ENCODE data around the gene ALG9. TPM values are rescaled to one million over a fixed set of nuclear protein-coding genes. Genes with fewer than 3 reads are reported as not detected.
A peak's percentile ranks its signal among the peaks of the same experiment; 100 is the strongest.

The ALG9 gene
- polyA plus RNA-seq, 3 donors, result 7.4 to 7.9 (median 7.8) TPM

GRCh38 chr11:111843661-111844060 lies 27.7 kb downstream of the ALG9 start:
- H3K4me3 ChIP-seq (replicated peaks in 1 of 3; ENCODE audit: low read depth in 2 of 3, low read length in 3 of 3), result peak overlapping the region in 1 of 3 experiments; percentile 49
- H3K27ac Mint-ChIP-seq, result peak overlapping the region; percentile 89 to 97 (median 96)
- peaks cover 52% of the 10 kb centered on the region for H3K4me1 Mint-ChIP-seq
- H3K27me3 ChIP-seq (ENCODE audit: control insufficient read depth in 2 of 2, insufficient read depth in 2 of 2, low read length in 2 of 2), result no peaks in the 10 kb centered on the region
- H3K9me3 Mint-ChIP-seq, result no peaks in the 10 kb centered on the region
- peaks cover 45 to 55% of the 10 kb centered on the region in 2 donors for H3K4me1 ChIP-seq (ENCODE audit: control insufficient read depth in 1 of 2, insufficient read depth in 2 of 2, low read length in 2 of 2)
- DNase-seq, result peak; percentile 37 to 67 (median 66)
- peak overlapping the region; percentile 59 to 66 for H3K4me3 Mint-ChIP-seq
- TF ChIP-seq, protein P1, sequence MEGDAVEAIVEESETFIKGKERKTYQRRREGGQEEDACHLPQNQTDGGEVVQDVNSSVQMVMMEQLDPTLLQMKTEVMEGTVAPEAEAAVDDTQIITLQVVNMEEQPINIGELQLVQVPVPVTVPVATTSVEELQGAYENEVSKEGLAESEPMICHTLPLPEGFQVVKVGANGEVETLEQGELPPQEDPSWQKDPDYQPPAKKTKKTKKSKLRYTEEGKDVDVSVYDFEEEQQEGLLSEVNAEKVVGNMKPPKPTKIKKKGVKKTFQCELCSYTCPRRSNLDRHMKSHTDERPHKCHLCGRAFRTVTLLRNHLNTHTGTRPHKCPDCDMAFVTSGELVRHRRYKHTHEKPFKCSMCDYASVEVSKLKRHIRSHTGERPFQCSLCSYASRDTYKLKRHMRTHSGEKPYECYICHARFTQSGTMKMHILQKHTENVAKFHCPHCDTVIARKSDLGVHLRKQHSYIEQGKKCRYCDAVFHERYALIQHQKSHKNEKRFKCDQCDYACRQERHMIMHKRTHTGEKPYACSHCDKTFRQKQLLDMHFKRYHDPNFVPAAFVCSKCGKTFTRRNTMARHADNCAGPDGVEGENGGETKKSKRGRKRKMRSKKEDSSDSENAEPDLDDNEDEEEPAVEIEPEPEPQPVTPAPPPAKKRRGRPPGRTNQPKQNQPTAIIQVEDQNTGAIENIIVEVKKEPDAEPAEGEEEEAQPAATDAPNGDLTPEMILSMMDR (IDR thresholded peaks at IDR 0.05), result no peak
- no CpG with 5 or more reads among the region's 5 CpGs for WGBS (ENCODE audit: insufficient coverage)
- H4K20me1 ChIP-seq (ENCODE audit: insufficient read depth, low read length), result no peaks in the 10 kb centered on the region
- no peaks in the 10 kb centered on the region for H3K79me2 ChIP-seq (ENCODE audit: insufficient read depth, low read length)
- H3K4me2 ChIP-seq (replicated peaks; ENCODE audit: extremely low read depth, low read length, poor library complexity, severe bottlenecking), result peak overlapping the region; percentile 45
- intact Hi-C loops (cut with micrococcal nuclease), result loop anchor here (5.0 to 10.0 kb wide), 5 partner anchors 69 to 279 kb away; partner anchors contain the start of genes PPP2R1B (in 1 of the 2) and SIK2 (in 1 of the 2)
- peak overlapping the region; percentile 77 to 83 for H3K27ac ChIP-seq (ENCODE audit: low read depth in 1 of 2, low read length in 2 of 2)
- H3K9me3 ChIP-seq (replicated peaks in 1 of 2; ENCODE audit: control insufficient read depth in 1 of 2, insufficient read depth in 1 of 2, low read length in 2 of 2), result no peaks in the 10 kb centered on the region
- H3K27me3 Mint-ChIP-seq (ENCODE audit: low read depth in 3 of 3), result peaks cover 0 to 2% (median 0%) of the 10 kb centered on the region in 3 donors
- peaks cover 0 to 2% of the 10 kb centered on the region in 2 donors for H3K36me3 ChIP-seq (replicated peaks in 1 of 2; ENCODE audit: control insufficient read depth in 1 of 2, insufficient read depth in 2 of 2, low read length in 2 of 2)
- no peak overlapping the region for H3K9ac ChIP-seq (ENCODE audit: insufficient read depth, low read length, poor library complexity, severe bottlenecking)
- peak overlapping the region; percentile 38 for H2AFZ ChIP-seq (ENCODE audit: insufficient read depth, low read depth, low read length, poor library complexity, severe bottlenecking)
- H3K36me3 Mint-ChIP-seq, result peaks cover 7 to 8% of the 10 kb centered on the region in 2 donors

GRCh38 chr11:111841370-111842053 lies 29.9 kb downstream of the ALG9 start:
- Histone ChIP-seq H3K9me3 (replicated peaks in 1 of 2; ENCODE audit: control insufficient read depth in 1 of 2, insufficient read depth in 1 of 2, low read length in 2 of 2) (no peaks in the 10 kb centered on the region), H2AFZ (ENCODE audit: insufficient read depth, low read depth, low read length, poor library complexity, severe bottlenecking) (peak overlapping the region; percentile 55), H3K36me3 (replicated peaks in 1 of 2; ENCODE audit: control insufficient read depth in 1 of 2, insufficient read depth in 2 of 2, low read length in 2 of 2) (peaks cover 17 to 19% of the 10 kb centered on the region in 2 donors), H3K4me1 (ENCODE audit: control insufficient read depth in 1 of 2, insufficient read depth in 2 of 2, low read length in 2 of 2) (peaks cover 33 to 40% of the 10 kb centered on the region in 2 donors), H3K79me2 (ENCODE audit: insufficient read depth, low read length) (no peaks in the 10 kb centered on the region), H4K20me1 (ENCODE audit: insufficient read depth, low read length) (no peaks in the 10 kb centered on the region), H3K4me3 (replicated peaks in 1 of 3; ENCODE audit: low read depth in 2 of 3, low read length in 3 of 3) (no peak overlapping the region), H3K27ac (ENCODE audit: low read depth in 1 of 2, low read length in 2 of 2) (no peak overlapping the region), H3K4me2 (replicated peaks; ENCODE audit: extremely low read depth, low read length, poor library complexity, severe bottlenecking) (peak overlapping the region; percentile 47), H3K9ac (ENCODE audit: insufficient read depth, low read length, poor library complexity, severe bottlenecking) (no peak overlapping the region), H3K27me3 (ENCODE audit: control insufficient read depth in 2 of 2, insufficient read depth in 2 of 2, low read length in 2 of 2) (no peaks in the 10 kb centered on the region)
- H3K9me3 Mint-ChIP-seq, result no peaks in the 10 kb centered on the region
- TF ChIP-seq, protein P1 (IDR thresholded peaks at IDR 0.05), result peak; percentile 90
- peaks cover 13 to 15% of the 10 kb centered on the region in 2 donors for H3K36me3 Mint-ChIP-seq
- intact Hi-C loops (cut with micrococcal nuclease), result loop anchor here (5.0 to 10.0 kb wide), 5 partner anchors 67 to 277 kb away; partner anchors contain the start of genes PPP2R1B (in 1 of the 2) and SIK2 (in 1 of the 2)
- 0% methylated on average over 5 of the region's 10 CpGs for WGBS (ENCODE audit: insufficient coverage)
- peaks cover 0 to 2% (median 0%) of the 10 kb centered on the region in 3 donors for H3K27me3 Mint-ChIP-seq (ENCODE audit: low read depth in 3 of 3)
- peaks cover 37% of the 10 kb centered on the region for H3K4me1 Mint-ChIP-seq
- peak overlapping the region; percentile 58 to 71 for H3K4me3 Mint-ChIP-seq
- peak; percentile 75 to 84 (median 81) for DNase-seq
- H3K27ac Mint-ChIP-seq, result peak overlapping the region in 1 of 7 donors; percentile 16
